B cell (primary cell): Measurements from ENCODE around the gene DPP10. TPM values are rescaled to one million over a fixed set of nuclear protein-coding genes. Genes with fewer than 3 reads are reported as not detected.

Source experiments
- ATAC-seq: fragments of 200-7000 bp; cut with Tn5 transposase; one replicate; pipeline ENCODE4 v1.10.0; 2021; ENCODE audit warnings: low read depth, mild to moderate bottlenecking, moderate number of reproducible peaks, moderate library complexity
- CTCF ChIA-PET: fragments of 350-600 bp; sonication (Branson Sonifier 250); formaldehyde crosslinking; loops from one replicate; lab custom pipeline; 2021; ENCODE audit warnings: antibody characterized with exemption, inconsistent platforms; lab: Charles Lee
- POLR2A ChIA-PET: fragments of 350-600 bp; sonication (Branson Sonifier 250); formaldehyde crosslinking; loops from one replicate; lab custom pipeline; 2021; ENCODE audit warnings: antibody characterized with exemption; lab: Charles Lee
- DNase-seq: peaks from one replicate; pipeline ENCODE4 v3.0.0; 2013
- H2AFZ ChIP-seq: 2 replicates; pipeline ENCODE4 v1.6.1; 2012; ENCODE audit warnings: mild to moderate bottlenecking, low read depth, low read length; ENCODE audit not compliant: insufficient read depth, poor library complexity, severe bottlenecking
- H3K27ac ChIP-seq, 2 donors: 1 replicate in 1 of 2; 2 replicates in 1 of 2; pipeline ENCODE4 v1.5.1; 2012 to 2013; ENCODE audit warnings: low read length in 2 of 2, mild to moderate bottlenecking in 2 of 2, moderate library complexity in 1 of 2
- H3K27me3 ChIP-seq, 4 experiments: fragments of 200-600 bp in 1 of 4; sonication (generic) in 1 of 4; replicated peaks in 1 of 4; 1 replicate in 2 of 4; 2 replicates in 2 of 4; pipeline versions ENCODE4 v1.6.1 to v1.7.0; 2013 to 2016; ENCODE audit warnings: low read length in 3 of 4, mild to moderate bottlenecking in 2 of 4, mixed read lengths in 1 of 4, moderate library complexity in 1 of 4; ENCODE audit not compliant: insufficient read depth in 4 of 4, control insufficient read depth in 3 of 4; ENCODE audit errors: control extremely low read depth in 1 of 4
- H3K36me3 ChIP-seq, 2 experiments: replicated peaks in 1 of 2; 1 replicate in 1 of 2; 2 replicates in 1 of 2; pipeline versions ENCODE4 v1.6.1 to v1.7.1; 2013; ENCODE audit warnings: low read length in 1 of 2; ENCODE audit not compliant: insufficient read depth in 2 of 2, control insufficient read depth in 1 of 2; ENCODE audit errors: control extremely low read depth in 1 of 2, extremely low read depth in 1 of 2
- H3K4me1 ChIP-seq, 2 donors: fragments of 200-600 bp in 1 of 2; sonication (generic) in 1 of 2; 1 replicate in 1 of 2; 2 replicates in 1 of 2; pipeline versions ENCODE4 v1.5.1 to v1.6.1; 2013 to 2017; ENCODE audit warnings: low read length in 2 of 2; ENCODE audit not compliant: control insufficient read depth in 2 of 2, insufficient read depth in 2 of 2
- H3K4me2 ChIP-seq: replicated peaks from 2 replicates; pipeline ENCODE3; 2012; ENCODE audit warnings: mild to moderate bottlenecking, low read depth, low read length; ENCODE audit not compliant: poor library complexity, severe bottlenecking
- H3K4me3 ChIP-seq, 5 experiments: fragments of 200-600 bp in 1 of 5; sonication (generic) in 1 of 5; 1 replicate in 3 of 5; 2 replicates in 2 of 5; pipeline versions ENCODE4 v1.5.1 to v1.7.0; 2011 to 2016; ENCODE audit warnings: low read length in 4 of 5, mild to moderate bottlenecking in 4 of 5, low read depth in 2 of 5, control low read depth in 1 of 5, moderate library complexity in 1 of 5; ENCODE audit not compliant: insufficient read depth in 1 of 5; ENCODE audit errors: control extremely low read depth in 1 of 5, extremely low read depth in 1 of 5
- H3K79me2 ChIP-seq: fragments of 200-600 bp; sonication (generic); one replicate; pipeline ENCODE4 v1.6.0; 2016; ENCODE audit warnings: low read length; ENCODE audit not compliant: control insufficient read depth, insufficient read depth
- H3K9ac ChIP-seq: fragments of 200-600 bp; sonication (generic); 2 replicates; pipeline ENCODE4 v1.6.1; 2017; ENCODE audit warnings: mild to moderate bottlenecking, low read length, moderate library complexity
- H3K9me3 ChIP-seq, 3 donors: one replicate each; pipeline versions ENCODE4 v1.6.1 to v1.7.1; 2013; ENCODE audit warnings: low read length in 2 of 3; ENCODE audit not compliant: control insufficient read depth in 2 of 3, insufficient read depth in 1 of 3; ENCODE audit errors: control extremely low read depth in 1 of 3
- H4K20me1 ChIP-seq: 2 replicates; pipeline ENCODE4 v1.6.0; 2012; ENCODE audit warnings: mild to moderate bottlenecking, low read length; ENCODE audit not compliant: insufficient read depth, control insufficient read depth, poor library complexity, severe bottlenecking
- H3K27ac Mint-ChIP-seq: one replicate; pipeline ENCODE4 v1.8.0; 2021; ENCODE audit warnings: mixed read lengths
- H3K27me3 Mint-ChIP-seq: one replicate; pipeline ENCODE4 v1.8.0; 2021; ENCODE audit warnings: mixed read lengths
- H3K4me1 Mint-ChIP-seq: one replicate; pipeline ENCODE4 v1.8.0; 2021; ENCODE audit warnings: mixed read lengths
- H3K4me3 Mint-ChIP-seq: one replicate; pipeline ENCODE4 v1.8.0; 2021; ENCODE audit warnings: mixed read lengths
- H3K9me3 Mint-ChIP-seq: one replicate; pipeline ENCODE4 v1.8.0; 2022; ENCODE audit warnings: mixed read lengths; ENCODE audit not compliant: insufficient read depth
- EZH2 ChIP-seq: IDR thresholded peaks from 2 replicates; pipeline ENCODE4 v1.6.1; 2012; ENCODE audit warnings: borderline replicate concordance, low read depth, mild to moderate bottlenecking, moderate library complexity, low read length; ENCODE audit not compliant: insufficient read depth, poor library complexity, severe bottlenecking
- WGBS: methylation state at CpG from one replicate; pipeline ENCODE4 v1.1.5; 2013; ENCODE audit warnings: missing lambda C conversion rate; ENCODE audit not compliant: insufficient coverage; 5-methylcytosine and 5-hydroxymethylcytosine counted together
- intact Hi-C: fragments of 100-400 bp; cut with micrococcal nuclease; formaldehyde crosslinking; loops from one replicate; pipeline ENCODE4 v1.10.0; 2022
- polyA plus RNA-seq: library from polyadenylated mRNA; depleted of rRNA; stranded (reverse); fragments of >200 nt; gene quantifications from 2 replicates; pipeline ENCODE4 v1.2.3, GENCODE V29; 2012
- total RNA-seq, 2 donors: library from RNA; stranded (reverse); fragments of 120-200 nt in 1 of 2; gene quantifications; 1 replicate in 1 of 2; 2 replicates in 1 of 2; pipeline versions ENCODE4 v1.2.3 to v1.2.4, GENCODE V29; 2013 to 2022
- TF ChIP-seq, protein P1 (sequence below): fragments of 200-600 bp; IDR thresholded peaks from one replicate; pipeline ENCODE4 v1.8.0; 2022; ENCODE audit warnings: antibody characterized with exemption, mild to moderate bottlenecking

Gene DPP10
- total and polyA plus RNA-seq, 2 donors (not counting 1 experiment from before 2014, with no cell fraction given): not detected

DNA sequence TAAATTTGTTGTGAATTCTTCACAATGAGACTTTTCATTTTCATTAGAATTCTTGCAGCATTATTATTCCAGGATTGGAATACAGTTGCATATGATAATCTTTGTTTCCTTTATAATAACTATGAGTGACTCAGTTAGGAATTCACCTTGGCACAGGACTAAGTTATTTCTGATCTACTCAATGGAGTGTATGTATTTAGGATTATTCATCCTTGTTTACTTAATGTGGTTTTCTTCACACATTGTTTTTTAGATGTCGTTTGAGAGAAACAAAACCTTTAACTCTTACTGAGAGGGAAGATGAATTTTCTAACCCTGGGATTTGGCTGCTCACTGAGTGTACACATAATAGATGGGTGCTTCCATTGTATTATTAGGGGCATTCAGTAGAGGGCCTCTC is 970.1 kb downstream of the DPP10 start:
- Mint-ChIP-seq H3K27ac (no peak overlapping the region), H3K4me3 (no peak overlapping the region), H3K27me3 (no peaks in the 10 kb centered on the region), H3K9me3 (peaks cover 8% of the 10 kb centered on the region), H3K4me1 (no peaks in the 10 kb centered on the region)
- DNase-seq (no peak), ATAC-seq (no peak)
- Histone ChIP-seq H3K4me3 (no peak overlapping the region), H3K36me3 (no peaks in the 10 kb centered on the region), H3K79me2 (no peaks in the 10 kb centered on the region), H3K27ac (no peak overlapping the region), H3K9ac (no peak overlapping the region), H3K9me3 (peaks cover 0 to 9% (median 3%) of the 10 kb centered on the region in 3 donors), H3K4me1 (no peaks in the 10 kb centered on the region), H3K4me2 (no peak overlapping the region), H3K27me3 (no peaks in the 10 kb centered on the region), H2AFZ (no peak overlapping the region), H4K20me1 (no peaks in the 10 kb centered on the region)
- CTCF ChIA-PET: no interaction called here
- WGBS: no CpG with 5 or more reads among the region's 1 CpG
- POLR2A ChIA-PET: no interaction called here
- intact Hi-C loops: no loop called here
- no peak for TF ChIP-seq EZH2
- TF ChIP-seq, protein P1, sequence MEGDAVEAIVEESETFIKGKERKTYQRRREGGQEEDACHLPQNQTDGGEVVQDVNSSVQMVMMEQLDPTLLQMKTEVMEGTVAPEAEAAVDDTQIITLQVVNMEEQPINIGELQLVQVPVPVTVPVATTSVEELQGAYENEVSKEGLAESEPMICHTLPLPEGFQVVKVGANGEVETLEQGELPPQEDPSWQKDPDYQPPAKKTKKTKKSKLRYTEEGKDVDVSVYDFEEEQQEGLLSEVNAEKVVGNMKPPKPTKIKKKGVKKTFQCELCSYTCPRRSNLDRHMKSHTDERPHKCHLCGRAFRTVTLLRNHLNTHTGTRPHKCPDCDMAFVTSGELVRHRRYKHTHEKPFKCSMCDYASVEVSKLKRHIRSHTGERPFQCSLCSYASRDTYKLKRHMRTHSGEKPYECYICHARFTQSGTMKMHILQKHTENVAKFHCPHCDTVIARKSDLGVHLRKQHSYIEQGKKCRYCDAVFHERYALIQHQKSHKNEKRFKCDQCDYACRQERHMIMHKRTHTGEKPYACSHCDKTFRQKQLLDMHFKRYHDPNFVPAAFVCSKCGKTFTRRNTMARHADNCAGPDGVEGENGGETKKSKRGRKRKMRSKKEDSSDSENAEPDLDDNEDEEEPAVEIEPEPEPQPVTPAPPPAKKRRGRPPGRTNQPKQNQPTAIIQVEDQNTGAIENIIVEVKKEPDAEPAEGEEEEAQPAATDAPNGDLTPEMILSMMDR: no peak

DNA sequence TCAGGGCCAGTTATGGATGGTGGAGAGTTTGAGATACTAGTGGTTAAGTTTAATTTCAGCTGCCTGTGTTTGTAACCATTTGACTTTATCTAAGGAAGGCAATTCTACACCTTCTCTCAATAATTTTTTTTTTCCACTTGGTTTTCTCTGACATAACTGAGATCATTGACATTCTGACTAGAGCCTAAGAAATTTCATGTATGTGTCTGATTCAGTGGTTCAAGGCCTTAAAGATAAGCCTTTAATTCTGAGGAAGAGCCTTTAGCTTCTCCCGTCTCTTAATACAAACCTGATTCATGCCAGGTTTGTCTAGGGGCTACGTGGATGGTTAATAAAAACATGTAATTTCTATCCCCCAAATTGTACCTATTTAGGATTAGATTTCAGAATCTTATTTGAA is 971.4 kb downstream of the DPP10 start:
- Histone ChIP-seq H2AFZ (no peak overlapping the region), H3K36me3 (no peaks in the 10 kb centered on the region), H3K27ac (no peak overlapping the region), H3K4me1 (no peaks in the 10 kb centered on the region), H3K27me3 (no peaks in the 10 kb centered on the region), H3K9ac (no peak overlapping the region), H3K9me3 (peaks cover 0 to 3% (median 3%) of the 10 kb centered on the region in 3 donors), H3K79me2 (no peaks in the 10 kb centered on the region), H3K4me2 (no peak overlapping the region), H4K20me1 (no peaks in the 10 kb centered on the region), H3K4me3 (no peak overlapping the region)
- DNase-seq (no peak), ATAC-seq (no peak)
- intact Hi-C loops: no loop called here
- ChIA-PET CTCF (no interaction called here), POLR2A (no interaction called here)
- no peak overlapping the region for H3K27ac Mint-ChIP-seq
- TF ChIP-seq, protein P1: no peak
- no peak for TF ChIP-seq EZH2
- no peaks in the 10 kb centered on the region for H3K4me1 Mint-ChIP-seq
- H3K4me3 Mint-ChIP-seq: no peak overlapping the region
- H3K27me3 Mint-ChIP-seq: no peaks in the 10 kb centered on the region
- WGBS: no CpG with 5 or more reads among the region's 2 CpGs
- H3K9me3 Mint-ChIP-seq: peaks cover 13% of the 10 kb centered on the region
